A204.1 (cell line): Measurements from ENCODE around the gene UNC93A.
"Not testable (repeated sequence)": the region's sequence is repeated elsewhere in the genome, so short reads cannot be mapped to it uniquely, and the experiment has no call there.

Experiments
- FAIRE-seq: peaks from 2 replicates; lab custom pipeline; 2012; peaks lifted over from hg19 to GRCh38; lab: Jason Lieb, UNC

UNC93A gene

DNA sequence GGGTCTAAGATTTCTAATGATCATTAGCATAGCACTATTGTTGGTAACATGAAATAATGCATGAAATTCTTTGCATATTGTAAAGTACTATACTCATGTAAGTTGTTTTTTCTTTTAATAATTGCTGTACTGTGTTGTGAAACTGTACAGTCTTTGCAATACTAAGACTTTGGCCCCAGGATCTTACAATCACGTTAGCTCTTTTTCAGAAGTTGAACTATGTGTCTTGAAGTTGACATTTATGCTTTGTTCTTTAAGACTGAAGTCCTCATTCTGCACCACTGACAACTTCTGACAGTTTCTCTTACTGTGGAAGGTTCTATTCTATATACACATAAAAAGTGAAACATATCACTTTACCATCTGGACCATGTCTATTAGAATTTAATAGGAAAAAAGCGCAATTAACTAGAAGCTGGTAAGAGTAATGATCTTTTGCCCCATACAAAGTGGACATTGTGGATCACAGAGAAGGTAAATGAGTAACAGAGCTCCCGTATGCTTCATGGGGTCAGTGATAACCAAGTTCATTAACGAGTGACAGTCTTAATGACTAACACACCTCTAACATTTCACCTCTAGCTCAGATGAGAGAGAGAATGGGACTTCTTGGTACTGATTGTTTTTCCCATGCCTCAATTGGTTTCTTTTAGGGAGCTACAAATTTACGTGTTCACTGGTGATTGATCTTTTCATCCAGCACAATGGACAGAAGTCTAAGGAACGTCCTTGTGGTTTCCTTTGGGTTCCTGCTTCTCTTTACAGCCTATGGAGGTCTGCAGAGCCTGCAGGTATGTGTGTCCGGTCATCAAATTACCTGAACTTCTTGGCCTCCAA lies at the start of gene UNC93A:
Gene UNC93A, plus strand, starts transcription at position 530 of the 837 bp plus-strand sequence. Its CDS starts 175 bp downstream, at position 705.
- no peak for FAIRE-seq

DNA sequence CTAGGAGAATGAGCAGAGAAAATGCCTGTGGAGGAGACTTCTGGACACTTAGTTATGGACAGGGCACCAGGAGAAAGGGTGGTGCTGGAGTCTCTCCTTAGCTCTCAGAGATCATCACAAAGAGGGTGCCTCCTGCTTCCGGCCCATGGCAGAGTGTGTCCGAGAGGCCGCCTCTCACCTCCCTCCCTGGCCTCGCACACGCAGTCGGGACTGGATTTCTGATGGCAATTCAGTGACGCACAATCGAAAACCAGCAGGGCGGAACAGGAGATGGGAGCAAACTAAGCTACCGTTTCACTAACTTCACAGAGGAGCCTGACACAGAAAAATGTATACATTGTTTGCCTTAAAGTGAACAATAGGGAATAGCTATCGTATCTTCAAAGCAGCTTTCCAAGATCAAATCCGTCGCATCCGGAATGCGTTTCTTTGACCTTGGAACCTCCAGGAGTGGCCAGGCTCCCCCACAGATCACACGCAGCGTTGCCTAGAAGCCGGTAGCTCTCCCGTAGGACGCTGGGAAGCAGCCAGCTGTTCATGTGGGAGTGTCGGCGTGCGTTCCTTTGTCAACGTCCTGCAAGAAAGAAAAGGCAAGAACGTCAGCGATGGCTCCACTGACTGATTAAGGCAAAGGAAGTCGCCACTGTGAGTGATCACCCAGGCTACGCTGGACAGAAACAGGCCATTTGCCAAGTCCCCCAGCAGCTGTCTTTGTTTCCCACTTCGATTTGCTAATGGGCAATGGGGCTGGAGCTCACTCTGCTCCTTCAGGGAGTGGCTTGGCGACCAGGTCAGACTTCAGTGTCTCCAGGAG lies 49.6 kb upstream of the UNC93A start:
- FAIRE-seq = not testable (repeated sequence)

DNA sequence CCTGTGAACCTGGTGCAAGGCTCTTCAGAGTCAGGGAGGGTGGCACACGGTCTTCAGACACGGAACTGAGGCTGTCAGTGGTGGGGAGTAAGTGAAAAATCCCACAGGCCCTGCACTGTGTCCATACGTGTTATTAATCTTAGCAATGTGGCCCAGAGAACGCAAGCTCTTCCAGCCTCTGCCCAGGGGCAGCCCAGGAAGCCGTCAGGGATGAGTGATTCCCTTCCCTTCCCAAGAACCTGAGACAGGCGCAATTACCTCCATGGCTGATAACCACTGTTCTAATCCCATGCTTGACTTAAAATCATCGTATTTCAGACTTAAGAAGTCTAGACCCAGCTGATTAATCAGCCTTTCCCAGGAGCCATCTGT lies 49.0 kb upstream of the UNC93A start:
- not testable (repeated sequence) for FAIRE-seq

DNA sequence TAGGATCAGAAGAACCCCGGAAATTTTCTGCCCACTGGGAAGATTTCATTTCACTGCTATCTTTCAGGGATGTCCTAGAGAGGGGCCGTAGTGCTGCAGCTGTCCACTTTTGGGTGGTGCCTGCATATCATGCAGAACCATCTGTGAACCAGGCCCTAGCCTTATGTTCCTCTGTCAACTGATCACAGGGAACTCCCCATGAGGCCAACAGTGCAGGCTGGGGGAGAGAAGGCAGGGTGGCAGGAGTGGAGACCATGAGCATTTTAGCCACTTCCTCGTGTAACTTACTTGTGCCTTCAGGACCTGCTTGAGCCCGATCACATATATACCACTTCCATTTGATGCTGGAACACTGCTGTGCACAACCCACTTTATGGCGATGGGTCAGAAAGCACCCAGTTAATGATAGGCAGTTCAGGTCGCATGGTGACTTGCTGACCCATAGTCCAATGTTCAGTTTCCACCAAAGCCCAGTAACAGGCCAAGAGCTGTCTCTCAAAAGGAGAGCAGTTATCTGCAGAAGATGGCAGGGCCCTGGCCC lies 48.5 kb upstream of the UNC93A start:
- FAIRE-seq = not testable (repeated sequence)

DNA sequence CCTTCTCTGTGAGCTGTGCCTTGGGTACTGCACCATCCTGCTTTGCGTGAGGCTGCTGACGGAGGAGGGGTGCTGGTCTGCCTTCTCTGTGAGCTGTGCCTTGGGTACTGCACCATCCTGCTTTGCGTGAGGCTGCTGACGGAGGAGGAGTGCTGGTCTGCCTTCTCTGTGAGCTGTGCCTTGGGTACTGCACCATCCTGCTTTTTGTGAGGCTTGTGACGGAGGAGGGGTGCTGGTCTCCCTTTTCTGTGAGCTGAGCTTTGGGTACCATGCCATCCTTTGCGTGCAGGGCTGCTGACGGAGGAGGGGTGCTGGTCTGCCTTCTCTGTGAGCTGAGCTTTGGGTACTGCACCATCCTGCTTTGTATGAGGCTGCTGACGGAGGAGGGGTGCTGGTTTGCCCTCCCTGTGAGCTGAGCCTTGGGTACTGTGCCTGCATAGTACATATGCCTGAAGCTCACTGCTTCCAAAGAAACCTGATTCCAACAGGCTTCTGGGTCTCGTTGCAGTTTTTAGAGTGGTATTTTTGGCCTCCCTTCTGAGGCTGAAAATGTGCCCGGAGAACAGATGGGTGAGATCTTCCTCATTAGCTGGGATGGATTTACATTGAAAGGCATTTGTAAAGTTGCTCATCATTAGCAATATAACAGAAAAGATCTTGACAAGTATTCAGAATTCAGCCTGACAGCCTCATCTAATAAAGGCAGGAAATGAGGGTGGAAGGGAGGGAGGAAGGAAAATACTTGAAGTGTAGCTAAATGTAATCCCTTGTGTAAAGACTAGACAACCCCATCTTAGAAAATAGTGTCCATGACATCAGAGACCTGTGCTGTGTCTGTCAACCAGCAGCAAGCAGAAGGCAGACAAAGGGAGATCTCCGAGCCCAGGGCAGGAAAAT lies 46.8 kb upstream of the UNC93A start:
- no peak for FAIRE-seq

DNA sequence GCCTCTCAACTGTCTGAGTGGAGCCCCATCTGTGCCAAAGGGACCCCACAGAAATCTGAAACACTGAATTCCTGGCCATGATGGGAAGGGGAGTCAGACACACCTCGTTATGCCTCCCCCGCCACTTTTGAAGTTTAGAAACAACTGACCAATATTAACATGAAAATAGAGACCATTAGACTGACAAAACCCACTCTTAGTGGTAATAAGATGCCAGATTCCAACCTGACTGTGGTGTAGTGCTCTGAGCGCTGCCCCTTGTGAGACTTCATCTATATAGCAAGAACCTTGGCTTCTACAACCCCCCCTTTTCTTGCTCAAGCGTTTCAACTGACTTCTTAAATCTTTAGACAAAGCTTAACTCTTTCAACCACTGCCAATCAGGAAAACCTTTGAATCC lies 46.1 kb upstream of the UNC93A start:
- FAIRE-seq = no peak

DNA sequence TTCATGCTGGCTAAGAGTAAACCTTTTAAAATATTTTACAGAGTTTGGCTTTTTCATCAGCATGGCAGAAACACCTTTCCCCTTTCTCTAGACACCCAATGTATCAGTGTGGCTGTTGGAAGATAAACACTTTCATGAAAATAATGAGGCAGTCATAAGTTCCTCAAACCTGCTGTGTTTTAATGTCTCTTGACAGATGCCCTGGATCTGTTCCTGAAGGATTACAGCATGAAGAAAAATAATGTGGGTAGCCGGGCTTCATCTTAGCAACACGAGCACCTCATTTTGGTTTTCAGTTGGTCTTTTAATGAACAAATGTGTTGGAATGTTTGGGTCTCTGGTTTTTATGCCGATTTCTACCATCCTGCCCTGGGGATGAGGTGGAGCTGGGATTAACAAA lies 45.5 kb upstream of the UNC93A start:
- FAIRE-seq = no peak

DNA sequence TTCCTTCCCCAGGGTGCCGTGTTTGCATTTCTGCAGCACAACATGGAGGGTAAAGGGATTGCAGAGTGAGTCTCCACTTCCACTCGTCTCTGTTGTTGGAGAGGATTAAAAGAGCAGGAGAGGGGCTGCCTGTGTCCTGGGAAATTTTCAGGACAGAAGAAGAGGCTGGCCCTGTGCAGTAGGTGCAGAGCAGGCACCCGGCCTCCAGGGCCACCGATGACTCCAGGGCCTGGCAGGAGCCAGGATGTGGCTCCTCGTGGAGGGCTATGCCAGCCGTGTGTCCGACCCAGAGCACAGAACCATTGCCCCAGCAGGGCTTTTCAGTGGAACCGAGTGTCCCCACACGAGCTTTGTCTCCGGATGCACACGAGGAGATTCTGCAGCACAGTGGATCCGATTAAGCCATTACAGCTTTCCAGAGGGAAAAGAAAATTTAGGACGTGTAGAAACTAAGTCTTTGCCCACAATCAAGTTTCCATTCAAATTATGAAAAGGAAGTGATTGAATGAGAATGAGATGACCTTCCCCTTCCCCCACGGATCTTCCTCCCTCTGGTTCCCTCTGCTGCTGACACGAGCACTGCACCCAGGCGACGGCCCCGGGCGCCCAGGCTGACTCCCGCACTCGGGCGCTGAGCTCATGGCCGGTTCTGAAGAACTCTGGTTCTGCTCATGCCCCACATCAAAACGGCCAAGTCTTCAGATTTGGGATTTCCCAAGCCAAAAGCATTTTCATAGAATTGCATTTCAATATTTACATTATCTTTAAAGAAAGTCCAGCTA lies 43.1 kb upstream of the UNC93A start:
- FAIRE-seq = no peak

DNA sequence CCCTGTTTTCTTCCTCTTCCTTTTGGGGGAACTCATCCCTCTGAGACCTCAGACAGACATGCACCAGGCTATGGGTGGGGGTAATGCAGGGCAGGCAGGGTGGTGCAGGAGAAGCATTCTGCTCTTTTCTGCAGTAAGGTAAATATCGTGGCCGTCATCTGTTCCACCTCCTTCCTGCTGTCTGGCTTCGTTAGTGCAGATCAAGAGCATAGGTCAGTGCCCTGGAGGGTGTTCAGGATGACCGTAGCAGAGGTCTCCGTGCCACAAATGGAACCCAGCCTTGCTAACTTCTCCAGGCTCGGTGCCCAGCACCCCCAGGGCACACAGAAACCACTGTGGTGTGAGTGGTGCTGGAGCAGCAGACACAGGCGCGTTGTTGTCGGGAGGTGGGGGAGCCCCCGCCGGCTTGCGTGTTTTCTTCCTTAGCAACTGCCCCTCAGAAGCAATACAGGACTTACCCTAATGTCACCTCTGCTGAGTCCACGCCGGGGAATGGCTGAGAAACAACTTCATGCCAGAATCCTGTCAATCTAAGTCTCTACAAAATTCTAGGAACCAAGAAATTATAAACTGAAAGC lies 42.1 kb upstream of the UNC93A start:
- not testable (repeated sequence) for FAIRE-seq

DNA sequence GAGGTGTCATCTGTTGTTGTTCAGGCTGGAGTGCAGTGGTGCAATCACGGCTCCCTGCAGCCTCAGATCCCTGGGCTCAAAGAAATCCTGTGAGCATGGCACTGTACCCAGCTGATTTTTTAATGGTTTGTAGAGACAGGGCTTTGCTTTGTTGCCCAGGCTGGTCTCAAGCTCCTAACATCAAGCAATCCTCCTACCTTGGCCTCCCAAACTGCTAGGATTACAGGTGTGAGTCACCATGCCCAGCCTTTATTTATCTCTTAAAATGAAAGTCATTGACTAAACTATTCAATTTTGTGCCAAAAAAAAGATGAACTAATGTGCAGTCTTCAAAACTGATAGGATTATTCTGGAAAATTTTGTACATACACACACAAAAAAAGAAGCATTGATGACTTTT lies 38.8 kb upstream of the UNC93A start:
- no peak for FAIRE-seq

DNA sequence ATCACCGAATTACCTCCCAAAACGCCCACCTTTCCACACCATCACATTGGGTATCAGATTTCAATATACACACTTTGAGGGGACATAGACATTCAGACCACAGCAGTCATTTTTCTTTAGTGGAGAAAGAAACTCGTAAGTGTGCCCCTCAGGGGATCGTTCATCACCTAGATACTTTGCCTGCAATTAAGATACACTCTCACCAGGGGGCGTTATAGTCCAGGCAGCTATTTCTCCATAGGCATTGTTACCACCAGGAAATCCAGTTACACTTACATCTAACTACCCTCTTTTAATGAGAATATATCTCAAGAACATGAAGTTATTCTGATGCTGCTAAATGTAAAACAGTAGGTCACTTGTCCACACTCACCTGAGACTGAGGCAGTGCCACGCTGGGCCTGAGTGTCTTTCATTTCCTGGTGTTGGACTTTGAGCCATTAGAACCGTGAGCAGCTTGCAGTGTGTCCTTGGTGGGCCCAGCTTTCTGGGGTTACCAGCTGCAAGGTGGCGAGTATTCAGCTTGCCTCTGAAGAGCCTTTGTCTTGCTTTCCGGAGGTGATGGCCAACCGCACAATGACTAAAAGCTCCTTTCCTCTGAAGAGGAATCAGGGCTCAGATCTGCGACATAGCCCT lies 35.1 kb upstream of the UNC93A start:
- no peak for FAIRE-seq

DNA sequence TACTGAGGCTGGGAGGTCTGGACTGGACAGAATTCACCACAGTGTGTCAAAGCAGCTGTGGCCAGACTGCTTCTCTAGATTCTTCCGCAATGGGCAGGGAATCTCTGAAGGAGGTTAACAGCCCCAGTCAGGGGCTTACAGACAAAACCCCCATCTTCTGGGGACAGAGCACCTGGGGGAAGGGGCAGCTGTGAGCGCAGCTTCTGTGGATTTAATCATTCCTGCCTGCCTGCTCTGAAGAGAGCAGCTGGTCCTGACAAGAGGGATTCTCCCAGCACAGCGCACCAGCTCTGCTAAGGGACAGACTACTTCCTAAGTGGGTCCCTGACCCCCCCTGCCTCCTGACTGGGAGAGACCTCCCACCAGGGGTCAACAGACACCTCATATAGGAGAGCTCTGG lies 32.5 kb upstream of the UNC93A start:
- FAIRE-seq = no peak

DNA sequence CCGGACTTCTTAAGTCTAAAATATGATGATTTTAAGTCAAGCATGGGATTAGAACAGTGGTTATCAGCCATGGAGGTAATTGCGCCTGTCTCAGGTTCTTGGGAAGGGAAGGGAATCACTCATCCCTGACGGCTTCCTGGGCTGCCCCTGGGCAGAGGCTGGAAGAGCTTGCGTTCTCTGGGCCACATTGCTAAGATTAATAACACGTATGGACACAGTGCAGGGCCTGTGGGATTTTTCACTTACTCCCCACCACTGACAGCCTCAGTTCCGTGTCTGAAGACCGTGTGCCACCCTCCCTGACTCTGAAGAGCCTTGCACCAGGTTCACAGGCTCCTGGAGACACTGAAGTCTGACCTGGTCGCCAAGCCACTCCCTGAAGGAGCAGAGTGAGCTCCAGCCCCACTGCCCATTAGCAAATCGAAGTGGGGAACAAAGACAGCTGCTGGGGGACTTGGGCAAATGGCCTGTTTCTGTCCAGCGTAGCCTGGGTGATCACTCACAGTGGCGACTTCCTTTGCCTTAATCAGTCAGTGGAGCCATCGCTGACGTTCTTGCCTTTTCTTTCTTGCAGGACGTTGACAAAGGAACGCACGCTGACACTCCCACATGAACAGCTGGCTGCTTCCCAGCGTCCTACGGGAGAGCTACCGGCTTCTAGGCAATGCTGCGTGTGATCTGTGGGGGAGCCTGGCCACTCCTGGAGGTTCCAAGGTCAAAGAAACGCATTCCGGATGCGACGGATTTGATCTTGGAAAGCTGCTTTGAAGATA lies 24.9 kb upstream of the UNC93A start:
- not testable (repeated sequence) for FAIRE-seq

DNA sequence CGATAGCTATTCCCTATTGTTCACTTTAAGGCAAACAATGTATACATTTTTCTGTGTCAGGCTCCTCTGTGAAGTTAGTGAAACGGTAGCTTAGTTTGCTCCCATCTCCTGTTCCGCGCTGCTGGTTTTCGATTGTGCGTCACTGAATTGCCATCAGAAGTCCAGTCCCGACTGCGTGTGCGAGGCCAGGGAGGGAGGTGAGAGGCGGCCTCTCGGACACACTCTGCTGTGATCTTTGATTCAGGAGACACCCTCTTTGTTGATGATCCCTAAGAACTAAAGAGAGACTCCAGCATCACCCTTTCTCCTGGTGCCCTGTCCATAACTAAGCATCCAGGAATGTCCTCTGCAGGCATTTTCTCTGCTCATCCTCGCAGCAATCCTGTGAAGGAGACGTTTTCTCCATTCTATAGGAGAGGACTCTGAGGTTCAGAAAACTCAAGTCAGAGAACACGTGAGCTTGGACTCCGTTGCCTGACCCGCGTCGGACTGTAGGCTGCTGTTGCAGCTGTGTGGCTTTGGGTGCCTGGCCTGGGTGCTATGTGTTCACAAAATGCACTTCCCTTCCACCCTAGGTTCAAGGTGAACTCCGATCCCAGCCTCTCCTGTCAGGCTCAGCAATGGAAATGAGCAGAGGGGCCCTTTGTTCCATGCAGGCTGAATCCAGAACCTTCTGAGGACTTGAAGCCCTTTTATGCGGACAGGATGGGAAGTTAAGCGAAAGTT lies 24.1 kb upstream of the UNC93A start:
- FAIRE-seq = no peak

DNA sequence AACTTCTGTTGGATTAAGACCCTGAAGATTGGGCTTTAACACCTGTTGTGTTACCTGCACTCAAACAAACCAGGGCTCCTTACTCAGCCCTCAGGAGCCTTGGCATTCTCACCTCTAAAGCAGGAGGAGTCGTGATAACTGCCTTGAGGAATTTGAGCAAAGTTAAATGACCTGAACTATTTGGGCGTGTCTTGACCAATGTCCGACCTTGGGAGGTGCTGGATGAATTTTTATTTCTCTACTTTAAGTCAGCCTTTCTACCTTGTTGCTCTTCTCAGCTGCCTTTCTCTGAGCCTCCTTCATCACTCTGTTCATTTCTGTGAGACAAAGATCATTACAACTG lies 23.6 kb upstream of the UNC93A start:
- not testable (repeated sequence) for FAIRE-seq

DNA sequence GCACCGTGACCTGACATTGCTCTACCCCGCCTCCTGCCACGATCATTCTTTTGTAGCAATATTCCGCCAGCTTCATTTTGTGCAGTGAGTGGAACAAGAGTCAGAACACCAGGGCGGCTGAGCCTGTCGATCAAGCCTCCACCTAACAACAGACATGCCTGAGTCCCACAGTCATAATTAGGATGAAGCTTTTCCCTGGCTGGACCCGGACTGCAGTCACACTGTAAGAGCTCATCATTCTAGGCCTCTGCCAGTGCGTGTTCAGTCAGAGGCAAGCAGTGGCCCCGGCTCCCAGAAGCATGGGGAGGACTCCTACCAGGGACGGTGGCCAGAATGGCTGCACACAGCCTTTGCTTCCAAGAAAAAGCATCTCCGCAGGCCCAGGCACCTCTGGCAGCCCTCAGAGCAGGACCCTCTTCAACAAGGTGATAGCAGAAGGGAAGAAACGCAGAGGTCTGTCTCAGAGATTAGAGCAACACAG lies 23.2 kb upstream of the UNC93A start:
- no peak for FAIRE-seq

DNA sequence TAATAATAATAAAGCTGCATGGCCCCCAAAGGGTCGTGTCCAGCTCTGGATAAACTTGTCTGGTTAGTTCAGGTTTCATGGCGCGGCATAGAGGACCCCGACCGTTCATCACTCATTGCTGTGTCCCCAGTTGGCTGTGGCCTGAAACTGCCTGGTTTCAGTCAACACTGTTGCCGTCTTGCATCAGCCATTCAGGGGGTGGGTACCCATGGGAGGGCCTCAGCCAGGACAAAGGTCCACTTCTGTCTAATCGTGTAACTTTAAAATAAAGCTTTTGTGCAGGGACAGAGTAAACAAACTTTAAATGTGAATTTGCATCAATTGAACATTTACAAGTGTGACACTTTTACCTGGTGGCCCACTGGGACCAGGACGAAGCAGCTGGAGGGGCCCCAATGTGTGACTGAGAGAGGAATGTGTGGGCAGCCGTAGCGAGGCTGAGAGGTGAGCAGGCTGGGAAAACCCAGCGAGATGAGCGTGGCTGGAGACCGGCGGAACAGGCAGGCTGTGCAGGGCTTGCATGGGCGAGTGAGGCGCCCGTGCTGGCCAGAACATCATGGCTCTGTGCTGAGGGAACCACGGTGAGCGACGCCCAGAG lies 22.3 kb upstream of the UNC93A start:
- FAIRE-seq = no peak

DNA sequence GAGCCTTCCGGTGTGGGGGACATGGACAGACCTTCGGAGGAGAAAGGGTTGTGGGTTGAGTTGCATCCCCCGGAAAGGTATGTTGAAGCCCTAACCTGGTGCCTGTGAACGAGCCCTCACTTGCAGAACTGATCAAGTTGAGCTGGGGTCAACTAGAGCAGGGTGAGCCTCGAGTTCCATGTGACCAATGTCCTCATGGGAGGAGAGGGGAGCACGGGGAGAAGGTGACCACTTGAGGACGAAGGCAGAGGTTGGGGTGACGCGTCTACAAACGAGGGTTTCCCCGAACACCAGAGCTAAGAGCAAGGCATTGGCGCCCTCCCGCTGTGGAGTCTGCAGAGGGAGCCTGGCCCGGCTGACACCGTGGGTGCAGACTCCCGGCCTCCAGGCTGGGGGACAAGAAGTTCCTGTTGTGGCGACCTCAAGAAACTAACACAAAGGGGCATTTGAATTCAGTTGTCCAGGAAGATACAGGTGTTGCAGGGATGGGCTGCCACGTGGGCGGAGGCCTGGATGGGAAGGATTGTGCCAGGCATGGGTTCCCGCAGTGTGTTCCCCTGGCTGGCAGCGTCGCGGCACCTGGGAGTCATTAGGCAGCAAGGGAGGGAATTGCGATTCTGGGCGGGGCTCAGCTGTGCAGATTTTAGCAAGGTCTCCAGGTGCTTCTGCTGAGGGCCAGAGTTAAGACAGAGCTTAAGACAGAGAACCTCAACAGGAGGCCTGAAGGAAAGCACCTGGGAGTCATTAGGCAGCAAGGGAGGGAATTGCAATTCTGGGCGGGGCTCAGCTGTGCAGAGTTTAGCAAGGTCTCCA lies 20.4 kb upstream of the UNC93A start:
- FAIRE-seq = no peak
